Stimulated activated CD8-positive, alpha-beta memory T cell treated with anti-CD3 and anti-CD28 coated beads, Interleukin-15, amount 100 ng/mL, for 48 hours (primary cell): ENCODE measurements around the gene COX17.

Experiments
- DNase-seq, 2 donors: peaks; one replicate each; pipeline ENCODE4 v3.0.0-alpha.2; 2020; ENCODE audit warnings: low read depth in 2 of 2

Gene COX17

GRCh38 chr3:119675188-119675874 is 1.9 kb downstream of the COX17 start:
- DNase-seq = no peak

GRCh38 chr3:119673875-119674274 is 3.3 kb downstream of the COX17 start:
- no peak for DNase-seq

DNA sequence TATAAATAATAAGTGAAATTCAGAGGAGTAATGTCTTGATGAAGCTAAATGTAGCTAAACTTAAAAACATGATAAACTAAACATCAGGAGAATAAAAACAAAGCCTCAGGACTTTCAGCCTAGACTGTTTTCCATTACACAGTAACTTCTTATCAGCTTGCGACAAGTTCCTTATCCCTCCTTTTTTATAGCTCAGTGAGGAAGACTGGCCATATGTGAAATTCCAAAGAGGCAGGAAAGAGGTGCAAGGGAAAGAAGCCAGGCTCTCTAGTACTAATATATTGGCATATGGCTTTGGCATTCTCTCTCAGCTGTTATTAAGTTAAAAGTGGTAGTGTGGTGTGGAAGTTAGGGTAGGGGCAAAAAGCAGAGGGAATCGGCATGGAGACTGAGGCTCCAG is 4.4 kb downstream of the COX17 start:
- no peak for DNase-seq

DNA sequence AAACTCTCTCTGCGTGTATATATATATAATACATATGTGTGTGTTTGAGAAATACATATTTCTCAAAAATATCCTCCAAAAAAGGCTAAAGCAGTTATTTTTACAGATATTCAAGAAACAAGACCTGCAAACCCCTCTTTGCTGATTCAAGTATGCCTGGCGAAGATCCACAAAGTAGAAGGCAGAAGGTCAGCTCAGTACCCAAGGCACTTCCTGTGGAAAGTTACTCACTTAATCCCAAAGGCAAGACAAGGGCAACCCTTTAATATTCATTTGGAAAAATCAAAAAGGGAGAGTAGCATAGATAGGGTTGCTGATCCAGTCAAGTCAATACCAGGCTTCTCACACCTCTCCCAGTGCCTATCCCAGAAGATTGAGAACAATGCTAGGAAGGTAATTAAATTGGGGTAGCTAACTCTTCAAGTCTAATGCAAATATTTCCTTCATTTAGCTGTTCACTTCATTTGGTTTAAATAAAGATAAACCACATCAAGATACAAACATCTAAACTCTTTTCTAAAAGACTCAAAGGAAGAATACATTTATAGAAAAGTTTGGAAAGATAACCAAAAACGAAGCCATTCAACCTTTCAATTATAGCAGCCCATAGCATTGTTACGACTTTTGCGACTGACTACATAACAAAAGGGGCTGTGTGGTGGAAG is 7.2 kb downstream of the COX17 start:
- no peak for DNase-seq

DNA sequence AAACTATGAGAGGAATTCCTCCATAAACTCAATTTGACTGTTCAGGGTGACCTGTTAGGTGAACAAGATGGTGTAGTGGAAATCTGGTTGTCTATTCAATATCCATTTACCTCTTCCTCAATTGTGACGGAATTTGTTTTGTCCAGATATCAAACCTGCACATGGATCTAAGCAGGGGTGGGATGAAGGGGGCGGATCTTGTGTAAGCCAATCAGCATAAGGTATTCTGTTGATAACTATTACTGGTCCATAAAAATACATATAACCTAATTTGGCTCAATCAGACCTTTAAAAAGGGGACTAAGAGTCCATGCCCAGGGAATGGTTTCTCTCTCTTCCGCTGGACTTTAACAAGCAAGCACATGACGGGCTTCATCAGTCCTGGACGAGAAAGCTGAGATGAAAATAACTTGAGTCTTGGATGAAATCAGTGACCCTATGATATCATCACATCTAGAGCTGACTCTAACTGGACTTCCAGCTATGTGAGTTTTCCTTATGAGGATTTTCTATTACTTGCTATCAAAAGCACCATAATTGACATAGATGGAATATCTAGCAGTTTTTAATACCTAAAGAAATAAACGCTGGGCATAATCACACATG is 11.1 kb downstream of the COX17 start:
- DNase-seq = no peak

GRCh38 chr3:119664850-119665379 is 12.3 kb downstream of the COX17 start:
- DNase-seq = no peak

DNA sequence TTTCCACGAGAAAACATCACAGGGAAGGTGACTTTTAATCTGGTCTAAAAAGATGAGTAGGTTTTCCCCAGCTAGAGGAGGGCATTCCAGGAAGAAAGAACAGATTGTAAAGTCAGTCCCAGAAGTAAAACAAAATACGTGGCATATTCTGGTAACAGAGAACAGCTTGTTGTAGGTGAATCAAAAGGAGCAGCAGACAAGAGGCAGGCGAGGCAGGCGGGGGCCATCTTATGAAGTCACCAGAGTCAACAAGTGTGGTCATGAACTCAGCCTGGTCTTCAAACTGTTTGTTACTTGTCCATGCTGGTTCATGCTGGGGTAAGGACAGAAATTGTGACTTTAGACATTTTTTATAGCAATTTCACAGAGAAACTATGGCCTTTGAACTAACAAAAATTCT is 12.8 kb downstream of the COX17 start:
- no peak for DNase-seq

DNA sequence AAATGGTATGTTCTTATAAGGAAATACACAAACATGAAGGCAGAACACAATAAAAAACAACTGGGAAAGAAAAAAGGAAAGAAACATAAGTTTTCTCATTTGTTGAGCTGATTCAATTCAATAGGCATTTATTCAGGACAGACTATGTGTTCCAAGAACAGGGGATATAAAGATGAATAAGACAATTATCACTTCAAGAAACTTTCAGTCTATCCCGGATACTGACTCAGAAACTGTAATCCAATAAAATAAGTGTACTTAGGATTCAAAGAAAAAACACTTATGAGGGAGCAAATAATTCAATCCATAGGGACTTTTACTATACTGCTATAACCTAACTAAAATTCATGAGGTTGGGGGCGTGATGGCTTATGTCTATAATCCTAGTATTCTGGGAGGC is 13.3 kb downstream of the COX17 start:
- DNase-seq = no peak

GRCh38 chr3:119662604-119663373 is 14.4 kb downstream of the COX17 start:
- DNase-seq = no peak

DNA sequence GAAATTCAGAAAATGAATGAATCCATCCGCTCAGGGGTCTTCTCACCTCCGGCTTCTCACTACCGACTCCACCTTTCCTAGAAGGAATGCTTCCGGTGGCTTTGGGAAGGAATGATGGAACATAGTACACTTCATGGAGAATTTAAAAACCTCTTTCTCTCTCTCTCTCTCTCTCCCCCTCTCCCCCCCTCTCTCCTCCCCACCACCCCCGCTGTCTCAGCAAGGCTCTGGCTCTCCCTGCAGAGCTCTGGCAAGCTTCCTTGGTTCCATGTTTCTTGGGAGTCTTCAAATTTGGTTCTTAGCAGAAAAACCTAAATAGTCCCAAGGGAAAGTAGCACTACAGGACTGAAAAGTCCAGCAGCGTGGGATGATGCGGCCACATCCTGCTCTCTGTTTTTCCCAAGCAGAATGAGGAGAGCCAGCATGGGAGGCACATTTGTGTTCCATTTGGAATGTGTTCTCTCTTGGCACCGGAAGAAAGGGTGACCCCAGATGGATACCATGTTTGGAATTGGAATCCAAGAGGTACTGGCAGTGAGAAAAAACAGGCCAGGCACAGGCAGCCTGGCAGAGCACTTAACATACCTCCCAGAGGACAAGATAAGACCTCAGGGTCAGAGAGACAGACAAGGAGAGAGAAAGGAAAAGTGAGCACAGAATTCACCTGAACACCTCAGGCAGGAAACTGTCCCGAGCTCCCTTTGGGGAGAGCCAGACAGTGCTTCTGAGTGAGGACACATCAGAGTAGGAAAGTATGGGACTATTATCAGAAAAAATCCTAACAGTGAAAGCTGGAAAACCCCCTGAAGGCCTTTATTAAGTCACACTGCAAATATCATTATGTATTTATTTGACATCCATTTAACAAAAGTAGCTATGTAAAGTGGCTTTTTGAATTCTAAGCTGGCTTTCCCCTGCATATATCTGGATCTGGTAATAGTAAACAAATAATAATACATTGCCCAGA is 16.4 kb downstream of the COX17 start, which contains the start of gene POPDC2:
Gene POPDC2, minus strand, starts transcription at position 116 of the 967 bp plus-strand sequence. CDS start 166 bp downstream, outside the sequence.
- DNase-seq = no peak

DNA sequence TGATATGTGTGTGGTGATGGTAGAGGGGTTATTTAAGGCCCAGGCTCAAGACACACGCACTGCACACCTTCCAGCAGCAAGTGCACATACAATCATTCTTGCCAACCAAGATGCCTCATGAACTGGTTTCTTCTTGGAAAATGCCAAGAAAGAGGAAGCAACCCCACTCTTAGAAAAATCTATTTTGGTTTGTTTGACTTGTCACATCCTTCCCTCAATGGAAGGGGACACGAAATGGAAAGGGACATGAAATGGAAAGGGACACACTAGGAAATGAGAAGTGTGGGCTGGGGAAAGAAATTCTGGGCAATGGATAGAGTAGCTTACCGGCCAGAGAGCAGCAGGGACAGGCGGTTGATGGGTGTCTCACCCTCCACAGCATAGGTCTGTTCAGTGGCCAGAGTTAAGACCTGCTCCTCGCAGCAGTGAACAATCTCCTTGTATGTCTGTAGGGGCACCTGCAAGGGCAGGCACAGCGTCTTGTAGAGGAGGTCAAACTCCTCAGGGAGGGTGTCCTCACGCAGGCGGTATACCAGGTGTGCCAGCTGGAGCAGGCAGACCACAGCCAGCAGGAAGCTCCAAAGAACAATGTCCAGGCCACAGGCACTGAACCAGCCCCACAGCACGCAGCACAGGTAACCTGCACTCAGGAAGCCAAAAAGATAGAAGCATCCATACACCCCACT is 17.5 kb downstream of the COX17 start:
- no peak for DNase-seq

DNA sequence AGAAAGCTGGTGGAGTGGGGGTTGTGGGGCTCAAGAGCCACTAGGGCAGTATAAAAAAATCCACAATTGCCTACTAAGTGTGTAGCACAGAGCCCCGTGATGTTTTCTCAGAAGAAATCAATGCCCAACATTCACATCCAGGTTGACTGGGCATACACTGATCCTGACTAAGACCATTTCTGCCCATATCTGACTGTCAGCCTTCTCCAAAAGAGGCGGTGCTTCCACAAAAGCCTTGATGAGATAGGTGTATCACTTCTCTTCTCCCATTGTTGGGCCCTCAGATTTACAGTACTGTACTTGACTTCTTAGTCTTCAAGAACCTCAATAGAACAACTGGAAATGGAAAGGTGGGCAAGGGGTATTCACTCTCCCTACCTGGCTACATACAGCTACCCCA is 18.2 kb downstream of the COX17 start:
- DNase-seq = no peak

- no peak for DNase-seq
These were observed 19.1 kb downstream of the COX17 start for GRCh38 chr3:119657887-119658702.

GRCh38 chr3:119653876-119654275 is 23.3 kb downstream of the COX17 start:
- DNase-seq = no peak

- DNase-seq = no peak
These were observed 24.7 kb downstream of the COX17 start for GRCh38 chr3:119652306-119653033.

GRCh38 chr3:119649761-119650160 is 27.4 kb downstream of the COX17 start:
- no peak for DNase-seq

- DNase-seq = no peak
These were observed 29.2 kb downstream of the COX17 start for GRCh38 chr3:119647843-119648575.

DNA sequence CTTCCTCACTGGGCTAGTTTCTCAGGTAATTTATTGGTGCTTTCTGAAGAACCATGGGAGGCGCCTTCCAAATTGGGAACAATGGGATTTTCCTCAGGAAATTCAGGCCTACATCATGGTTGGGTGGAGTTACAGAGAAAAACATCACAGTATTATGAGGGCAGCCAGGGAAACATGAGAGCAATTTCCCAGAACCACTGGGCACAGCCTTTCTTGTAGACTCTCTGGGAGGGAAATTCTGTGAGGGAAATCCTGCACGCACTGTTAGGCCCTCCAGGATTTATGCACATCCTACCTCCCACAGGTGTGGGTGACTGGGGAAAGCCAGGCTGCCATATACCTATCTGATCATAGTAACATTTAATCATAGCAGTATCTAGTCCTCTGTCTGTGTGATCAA is 30.0 kb downstream of the COX17 start:
- no peak for DNase-seq
